ENCODE measurements around the gene SWAP70. TPM values are rescaled to one million over a fixed set of nuclear protein-coding genes. Genes with fewer than 3 reads are reported as not detected.

SWAP70 gene
- total RNA-seq, 2 donors from 2014 or later, result 18.8 to 22.1 TPM

GRCh38 chr11:9784602-9785315 is 120.9 kb downstream of the SWAP70 start:
- DNase-seq (no peak), ATAC-seq (no peak)
- WGBS, 2 donors, result 76 to 78% methylated on average over 6 of the region's 6 CpGs
- peaks cover 0 to 2% of the 10 kb centered on the region in 2 donors for H3K36me3 ChIP-seq (replicated peaks in 1 of 2; ENCODE audit: insufficient read depth in 1 of 2, low read depth in 2 of 2)
- TF ChIP-seq POLR2A (IDR thresholded peaks at IDR 0.05) (no peak), CTCF (IDR thresholded peaks at IDR 0.05) (no peak)
- H3K27me3 ChIP-seq, result no peaks in the 10 kb centered on the region
- no peaks in the 10 kb centered on the region for H3K9me3 ChIP-seq
- no peaks in the 10 kb centered on the region for H3K4me1 ChIP-seq
- intact Hi-C loops (cut with DNase I), result no loop called here
- H3K27ac ChIP-seq, result no peak overlapping the region
- H3K4me3 ChIP-seq, result no peak overlapping the region

- DNase-seq (no peak), ATAC-seq (no peak)
- TF ChIP-seq POLR2A (IDR thresholded peaks at IDR 0.05) (no peak), CTCF (IDR thresholded peaks at IDR 0.05) (no peak)
- WGBS, 2 donors, result 91 to 95% methylated on average over 5 of the region's 5 CpGs
- H3K9me3 ChIP-seq, result no peaks in the 10 kb centered on the region
- H3K27ac ChIP-seq, result no peak overlapping the region
- no peaks in the 10 kb centered on the region for H3K27me3 ChIP-seq
- intact Hi-C loops (cut with DNase I), result no loop called here
- peaks cover 0 to 2% of the 10 kb centered on the region in 2 donors for H3K36me3 ChIP-seq (replicated peaks in 1 of 2; ENCODE audit: insufficient read depth in 1 of 2, low read depth in 2 of 2)
- no peak overlapping the region for H3K4me3 ChIP-seq
- H3K4me1 ChIP-seq, result no peaks in the 10 kb centered on the region
Measured at GRCh38 chr11:9787260-9787659, 123.4 kb downstream of the SWAP70 start.

GRCh38 chr11:9787981-9788521 is 124.2 kb downstream of the SWAP70 start:
- 57 to 89% methylated on average over 3 of the region's 3 CpGs for WGBS, 2 donors
- intact Hi-C loops (cut with DNase I), result no loop called here
- ATAC-seq, result no peak

GRCh38 chr11:9789910-9790309 is 126.0 kb downstream of the SWAP70 start:
- no peak overlapping the region for H3K4me3 ChIP-seq
- no peak for ATAC-seq
- no peak overlapping the region for H3K27ac ChIP-seq
- no peak for TF ChIP-seq CTCF (IDR thresholded peaks at IDR 0.05)
- TF ChIP-seq POLR2A (IDR thresholded peaks at IDR 0.05), result no peak
- H3K9me3 ChIP-seq, result no peaks in the 10 kb centered on the region
- H3K36me3 ChIP-seq (replicated peaks in 1 of 2; ENCODE audit: insufficient read depth in 1 of 2, low read depth in 2 of 2), result peaks cover 0 to 1% of the 10 kb centered on the region in 2 donors
- DNase-seq, result no peak
- H3K27me3 ChIP-seq, result no peaks in the 10 kb centered on the region
- intact Hi-C loops (cut with DNase I), result no loop called here
- no peaks in the 10 kb centered on the region for H3K4me1 ChIP-seq
- WGBS, 2 donors, result 87 to 93% methylated on average over 3 of the region's 3 CpGs

More at GRCh38 chr11:9787981-9788521, 124.2 kb downstream of the SWAP70 start:
- Histone ChIP-seq H3K9me3 (no peaks in the 10 kb centered on the region), H3K27ac (no peak overlapping the region), H3K4me3 (no peak overlapping the region), H3K27me3 (no peaks in the 10 kb centered on the region), H3K36me3 (replicated peaks in 1 of 2; ENCODE audit: insufficient read depth in 1 of 2, low read depth in 2 of 2) (peaks cover 0 to 2% of the 10 kb centered on the region in 2 donors), H3K4me1 (no peaks in the 10 kb centered on the region)
- peak in 3 of 4 donors; percentile 16 to 38 (median 22) for DNase-seq
- TF ChIP-seq POLR2A (IDR thresholded peaks at IDR 0.05), result no peak
- TF ChIP-seq CTCF (IDR thresholded peaks at IDR 0.05), result no peak

GRCh38 chr11:9790703-9791102 is 126.8 kb downstream of the SWAP70 start:
- Histone ChIP-seq H3K9me3 (no peaks in the 10 kb centered on the region), H3K27me3 (no peaks in the 10 kb centered on the region), H3K4me1 (no peaks in the 10 kb centered on the region), H3K36me3 (replicated peaks in 1 of 2; ENCODE audit: insufficient read depth in 1 of 2, low read depth in 2 of 2) (no peaks in the 10 kb centered on the region), H3K27ac (no peak overlapping the region), H3K4me3 (no peak overlapping the region)
- DNase-seq, result no peak
- ATAC-seq, result no peak
- 75 to 79% methylated on average over 3 of the region's 3 CpGs for WGBS, 2 donors
- intact Hi-C loops (cut with DNase I), result no loop called here
- TF ChIP-seq CTCF (IDR thresholded peaks at IDR 0.05), result no peak
